IPS-NIHi11 (cell line): ENCODE results near the gene SSBP4.
"Not testable (repeated sequence)": the region's sequence is repeated elsewhere in the genome, so short reads cannot be mapped to it uniquely, and the experiment has no call there.

Experiments used
- DNase-seq: peaks from one replicate; pipeline ENCODE4 v3.0.0; 2012; ENCODE audit warnings: mixed read lengths, low spot score

The SSBP4 gene

DNA sequence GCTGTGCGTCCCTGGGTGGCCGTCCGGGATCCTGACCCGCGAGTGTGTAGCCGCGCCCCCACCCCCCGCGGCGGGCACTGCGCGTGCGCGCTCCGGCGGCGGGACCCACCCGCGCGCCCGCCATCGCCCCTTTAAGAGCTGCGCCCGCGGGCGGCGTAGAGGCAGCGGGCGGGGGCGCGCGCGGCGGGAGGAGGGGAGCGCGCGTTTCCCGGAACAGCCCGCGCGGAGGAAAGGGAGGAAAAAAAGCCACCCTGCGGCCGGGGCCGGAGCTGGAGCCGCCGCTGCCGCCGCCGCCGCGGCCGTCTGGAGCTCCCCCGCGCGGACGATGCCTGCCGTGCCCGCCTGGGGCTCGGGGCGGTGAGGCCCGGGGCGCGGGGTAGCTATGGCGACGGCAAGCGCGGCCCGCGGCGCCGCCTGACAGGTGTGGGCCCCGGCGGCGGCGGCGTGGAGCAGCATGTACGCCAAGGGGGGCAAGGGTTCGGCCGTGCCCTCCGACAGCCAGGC is at the start of gene SSBP4:
Gene SSBP4, plus strand, starts transcription at position 204 of the 504 bp plus-strand sequence. Its CDS starts 251 bp downstream, at position 455.
- DNase-seq = peak; percentile 92

- DNase-seq = no peak
These were observed 45.7 kb upstream of the SSBP4 start for GRCh38 chr19:18373407-18373891.

DNA sequence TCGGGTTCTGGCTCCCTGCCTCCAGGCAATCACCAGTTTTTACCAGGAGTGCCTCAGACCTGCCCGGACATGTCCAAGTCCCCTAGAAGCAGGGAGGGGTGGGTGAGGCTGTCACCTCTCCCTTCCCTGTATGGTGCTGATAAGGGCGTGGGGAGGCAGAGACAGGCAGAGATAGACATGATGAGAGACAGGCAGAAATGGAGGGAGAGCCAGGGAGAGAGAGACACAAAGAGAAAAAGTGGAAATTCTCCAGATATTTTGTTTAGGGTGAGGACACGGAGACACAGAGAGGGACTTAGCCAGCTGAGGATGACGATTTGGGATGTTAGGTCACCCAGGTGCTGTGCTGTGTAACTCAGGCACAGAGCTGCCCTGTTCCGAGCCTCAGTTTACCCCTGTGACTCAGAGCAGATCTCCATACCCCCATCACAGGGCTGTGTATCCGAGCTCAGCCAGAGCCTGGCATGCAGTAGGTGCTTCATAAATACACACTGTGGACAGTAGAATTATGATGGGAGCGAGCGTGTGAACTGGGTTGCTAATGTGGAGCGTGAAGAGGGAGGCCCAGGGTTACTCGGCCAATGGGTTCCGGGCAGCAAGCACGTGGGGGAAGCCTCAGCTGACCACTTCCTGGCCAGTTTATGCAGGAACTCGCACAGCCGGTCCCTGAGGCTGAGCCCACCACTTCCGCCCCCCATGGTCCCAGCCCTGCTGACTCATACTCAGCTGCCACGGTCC is 45.1 kb upstream of the SSBP4 start:
- DNase-seq = peak; percentile 91

- no peak for DNase-seq
These were observed 42.2 kb upstream of the SSBP4 start for GRCh38 chr19:18377026-18377425.

- no peak for DNase-seq
These were observed 39.1 kb upstream of the SSBP4 start for GRCh38 chr19:18379803-18380747.

DNA sequence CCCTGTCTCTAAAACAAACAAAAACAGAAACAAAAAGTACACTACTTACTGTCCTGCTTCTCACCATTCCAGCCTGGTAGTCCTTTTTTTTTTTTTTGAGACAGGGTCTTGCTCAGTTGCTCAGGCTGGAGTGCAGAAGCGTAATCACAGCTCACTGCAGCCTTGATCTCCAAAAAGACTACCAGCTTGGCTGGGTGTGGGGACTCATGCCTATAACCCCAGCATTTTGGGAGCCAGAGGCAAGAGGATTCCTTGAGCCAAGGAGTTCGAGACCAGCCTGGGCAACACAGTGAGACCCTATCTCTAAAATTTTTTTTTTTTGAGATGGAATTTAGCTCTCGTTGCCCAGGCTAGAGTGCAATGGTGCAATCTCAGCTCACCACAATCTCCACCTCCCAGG is 38.4 kb upstream of the SSBP4 start:
- DNase-seq = no peak

GRCh38 chr19:18383622-18384021 is 35.6 kb upstream of the SSBP4 start:
- not testable (repeated sequence) for DNase-seq

GRCh38 chr19:18384775-18385174 is 34.4 kb upstream of the SSBP4 start:
- no peak for DNase-seq

DNA sequence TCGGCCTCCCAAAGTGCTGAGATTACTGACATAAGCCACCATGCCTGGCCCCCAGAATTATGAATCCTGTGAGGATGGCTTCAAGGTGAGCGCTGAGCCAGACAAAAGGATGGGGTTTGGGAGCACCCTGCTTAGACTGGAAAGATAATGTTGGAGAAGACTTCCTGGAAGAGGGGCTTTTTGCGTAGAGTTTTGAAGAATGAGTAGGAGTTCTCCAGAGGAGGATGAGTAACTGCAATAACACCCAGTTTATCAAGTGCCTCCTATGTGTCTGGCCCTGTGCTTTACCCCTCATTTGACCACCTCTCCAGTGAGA is 33.9 kb upstream of the SSBP4 start:
- DNase-seq = no peak

- peak; percentile 90 for DNase-seq
These were observed 33.3 kb upstream of the SSBP4 start, which contains the start of gene GDF15 for GRCh38 chr19:18385675-18386542. TSS of gene GDF15 (plus strand) at chr19:18386158. CDS start at chr19:18386190, 32 bp downstream.

DNA sequence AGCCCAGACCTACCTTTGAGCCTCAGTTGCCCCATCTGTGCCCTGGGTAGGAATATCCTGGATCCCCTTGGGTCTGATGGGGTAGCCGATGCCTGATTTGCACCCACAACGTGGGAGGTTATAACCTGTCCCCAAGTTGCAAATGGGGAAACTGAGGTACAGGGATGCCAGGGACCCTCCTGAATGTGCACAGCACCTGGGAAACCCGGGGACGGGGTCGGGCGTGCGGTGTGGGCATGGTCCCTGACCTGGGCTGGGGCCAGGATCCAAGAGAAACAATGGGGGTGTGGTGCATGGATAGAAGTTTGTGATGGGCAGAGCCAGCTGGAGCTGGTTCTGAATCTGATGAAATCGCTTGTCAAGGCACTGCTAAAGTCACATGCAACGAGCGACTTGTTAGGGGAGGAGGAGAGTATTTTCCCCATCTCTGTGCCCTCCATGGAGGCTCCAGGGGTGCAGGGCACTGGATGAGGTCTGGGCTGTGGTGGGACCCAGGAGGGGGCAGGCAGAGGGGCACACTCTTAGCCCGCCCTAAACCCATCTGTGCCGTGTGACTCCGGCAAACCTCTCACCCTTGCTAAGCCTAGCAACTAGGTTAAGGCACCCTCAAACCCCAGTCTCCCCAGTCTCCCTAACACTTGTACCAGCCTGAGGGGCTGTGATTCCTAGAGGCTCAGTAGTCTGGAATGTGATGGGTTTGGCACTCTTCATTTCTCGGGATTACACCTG is 32.5 kb upstream of the SSBP4 start:
- DNase-seq = no peak

DNA sequence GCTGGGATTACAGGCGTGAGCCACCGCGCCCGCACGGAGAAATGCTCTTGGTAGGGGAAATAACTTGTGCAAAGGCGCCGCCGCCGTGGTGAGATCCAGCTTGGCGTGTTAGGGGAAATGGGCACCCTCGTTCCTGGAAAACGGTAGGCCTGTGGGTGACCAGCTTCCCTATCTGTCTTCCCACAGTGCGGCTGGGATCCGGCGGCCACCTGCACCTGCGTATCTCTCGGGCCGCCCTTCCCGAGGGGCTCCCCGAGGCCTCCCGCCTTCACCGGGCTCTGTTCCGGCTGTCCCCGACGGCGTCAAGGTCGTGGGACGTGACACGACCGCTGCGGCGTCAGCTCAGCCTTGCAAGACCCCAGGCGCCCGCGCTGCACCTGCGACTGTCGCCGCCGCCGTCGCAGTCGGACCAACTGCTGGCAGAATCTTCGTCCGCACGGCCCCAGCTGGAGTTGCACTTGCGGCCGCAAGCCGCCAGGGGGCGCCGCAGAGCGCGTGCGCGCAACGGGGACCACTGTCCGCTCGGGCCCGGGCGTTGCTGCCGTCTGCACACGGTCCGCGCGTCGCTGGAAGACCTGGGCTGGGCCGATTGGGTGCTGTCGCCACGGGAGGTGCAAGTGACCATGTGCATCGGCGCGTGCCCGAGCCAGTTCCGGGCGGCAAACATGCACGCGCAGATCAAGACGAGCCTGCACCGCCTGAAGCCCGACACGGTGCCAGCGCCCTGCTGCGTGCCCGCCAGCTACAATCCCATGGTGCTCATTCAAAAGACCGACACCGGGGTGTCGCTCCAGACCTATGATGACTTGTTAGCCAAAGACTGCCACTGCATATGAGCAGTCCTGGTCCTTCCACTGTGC is 30.9 kb upstream of the SSBP4 start:
- peak; percentile 96 for DNase-seq

DNA sequence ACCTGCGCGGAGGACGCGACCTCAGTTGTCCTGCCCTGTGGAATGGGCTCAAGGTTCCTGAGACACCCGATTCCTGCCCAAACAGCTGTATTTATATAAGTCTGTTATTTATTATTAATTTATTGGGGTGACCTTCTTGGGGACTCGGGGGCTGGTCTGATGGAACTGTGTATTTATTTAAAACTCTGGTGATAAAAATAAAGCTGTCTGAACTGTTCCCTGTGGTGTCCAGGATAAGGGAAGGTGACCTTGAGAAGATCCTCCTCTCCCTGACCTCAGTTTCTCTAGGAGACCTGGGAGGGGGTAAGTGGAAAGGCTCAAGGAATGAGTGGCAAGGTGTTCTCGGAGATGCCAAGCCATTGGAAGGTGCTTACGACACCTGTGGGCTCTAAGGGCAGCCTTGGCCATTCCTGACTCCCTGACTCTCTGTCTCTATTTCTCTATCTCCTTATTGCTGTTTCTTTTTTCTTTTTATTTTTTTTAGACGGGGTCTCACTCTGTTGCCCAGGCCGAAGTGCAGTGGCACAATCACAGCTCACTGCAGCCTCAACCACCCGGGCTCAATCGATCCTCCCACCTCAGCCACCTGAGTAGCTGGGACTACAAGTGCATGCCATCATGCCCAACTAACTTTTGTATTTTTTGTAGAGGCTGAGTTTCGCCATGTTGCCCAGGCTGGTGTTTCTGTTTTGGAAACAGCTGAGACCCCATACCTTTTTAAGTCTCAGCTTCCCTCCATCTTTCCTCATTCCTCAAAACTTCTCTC is 30.1 kb upstream of the SSBP4 start:
- no peak for DNase-seq

DNA sequence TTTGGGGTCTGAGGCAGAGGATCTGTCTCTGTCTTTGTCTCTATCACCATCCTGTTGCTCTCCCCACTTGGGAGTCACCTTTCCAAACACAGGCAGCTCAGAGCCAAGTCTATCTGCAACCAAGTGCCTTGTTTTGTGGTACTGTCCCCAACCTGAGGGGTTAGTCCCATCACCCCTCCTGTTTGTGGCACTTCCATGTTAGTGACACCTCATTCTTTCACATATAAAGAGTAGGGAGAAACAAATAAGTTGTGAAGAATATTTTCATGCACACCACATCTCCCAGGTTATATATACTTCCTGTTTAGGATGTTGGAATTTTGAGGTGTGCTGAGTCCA is 29.5 kb upstream of the SSBP4 start:
- DNase-seq = no peak

- no peak for DNase-seq
These were observed 28.9 kb upstream of the SSBP4 start for GRCh38 chr19:18390065-18390907.

GRCh38 chr19:18391509-18392075 is 27.6 kb upstream of the SSBP4 start:
- DNase-seq = no peak

DNA sequence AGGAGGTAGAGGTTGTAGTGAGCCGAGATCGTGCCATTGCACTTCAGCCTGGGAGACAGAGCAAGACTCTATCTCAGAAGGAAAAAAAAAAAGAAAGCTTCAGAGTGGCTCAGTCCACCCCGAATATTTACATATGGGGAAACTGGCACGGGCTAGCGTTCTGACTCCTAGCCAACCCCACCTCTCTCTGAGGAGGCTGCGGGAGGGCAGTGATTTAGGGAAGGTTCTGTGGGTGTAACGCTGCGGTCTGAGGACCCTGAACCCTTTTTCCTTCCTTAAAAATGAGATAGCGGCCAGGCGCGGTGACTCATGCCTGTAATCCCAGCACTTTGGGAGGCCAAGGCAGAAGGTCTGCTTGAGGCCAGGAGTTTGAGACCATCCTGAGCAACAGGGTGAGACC is 26.8 kb upstream of the SSBP4 start:
- DNase-seq = no peak

- no peak for DNase-seq
These were observed 26.3 kb upstream of the SSBP4 start for GRCh38 chr19:18392926-18393325.
